HG03378 (cell line): Measurements from ENCODE around the gene TCEA3.

Experiments
- ATAC-seq: cut with Tn5 transposase; IDR thresholded peaks from one replicate; pipeline ENCODE4 v1.9.1; 2021; ENCODE audit warnings: mild to moderate bottlenecking, moderate library complexity; ENCODE audit not compliant: unreplicated experiment

The TCEA3 gene

DNA sequence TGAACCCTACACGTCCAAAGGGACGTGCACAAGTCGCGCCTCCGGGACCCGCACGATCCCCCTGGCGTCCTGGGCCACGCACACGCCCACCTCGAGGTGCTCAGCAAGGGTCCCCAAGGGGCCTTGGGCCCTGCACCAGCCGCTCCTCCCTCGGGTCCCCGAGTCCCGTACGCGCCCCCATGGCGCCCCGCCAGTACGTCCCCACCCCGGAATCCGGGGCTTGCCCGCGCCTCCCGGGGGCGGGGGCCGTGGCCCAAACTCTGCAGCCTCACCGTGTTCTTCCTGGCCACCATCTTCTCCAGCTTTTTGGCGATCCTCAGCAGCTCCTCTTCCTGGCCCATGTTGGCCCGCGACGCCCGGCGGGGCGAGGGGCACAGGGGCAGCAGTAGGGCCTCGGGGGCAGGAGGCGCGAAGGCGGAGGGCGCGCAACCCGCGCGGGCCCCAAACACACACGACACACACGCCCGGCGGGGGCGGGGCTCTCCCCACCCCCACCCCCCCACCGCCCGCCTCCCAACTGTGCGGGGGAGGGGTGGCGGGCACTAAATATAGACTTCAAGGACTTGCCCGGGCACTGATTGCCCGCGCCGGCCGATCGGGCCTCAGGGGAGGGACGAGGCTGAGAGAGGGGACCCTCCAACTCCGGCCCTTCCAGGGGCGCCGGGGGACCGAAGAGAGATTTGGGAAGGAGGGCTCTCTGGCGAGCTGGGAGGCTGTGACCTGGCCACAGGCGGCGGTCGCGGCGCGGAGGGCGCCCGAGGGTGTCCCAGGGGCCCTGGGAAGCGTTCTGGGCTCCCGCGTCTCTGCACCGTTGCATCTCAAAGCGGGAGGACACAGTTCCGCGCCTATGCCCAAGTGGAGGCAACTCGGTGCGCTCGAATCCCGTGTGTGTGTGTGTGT is at the start of gene TCEA3:
Gene TCEA3, minus strand, starts transcription at position 456 of the 900 bp plus-strand sequence. Its CDS starts 115 bp downstream, at position 341.
- ATAC-seq: no peak

DNA sequence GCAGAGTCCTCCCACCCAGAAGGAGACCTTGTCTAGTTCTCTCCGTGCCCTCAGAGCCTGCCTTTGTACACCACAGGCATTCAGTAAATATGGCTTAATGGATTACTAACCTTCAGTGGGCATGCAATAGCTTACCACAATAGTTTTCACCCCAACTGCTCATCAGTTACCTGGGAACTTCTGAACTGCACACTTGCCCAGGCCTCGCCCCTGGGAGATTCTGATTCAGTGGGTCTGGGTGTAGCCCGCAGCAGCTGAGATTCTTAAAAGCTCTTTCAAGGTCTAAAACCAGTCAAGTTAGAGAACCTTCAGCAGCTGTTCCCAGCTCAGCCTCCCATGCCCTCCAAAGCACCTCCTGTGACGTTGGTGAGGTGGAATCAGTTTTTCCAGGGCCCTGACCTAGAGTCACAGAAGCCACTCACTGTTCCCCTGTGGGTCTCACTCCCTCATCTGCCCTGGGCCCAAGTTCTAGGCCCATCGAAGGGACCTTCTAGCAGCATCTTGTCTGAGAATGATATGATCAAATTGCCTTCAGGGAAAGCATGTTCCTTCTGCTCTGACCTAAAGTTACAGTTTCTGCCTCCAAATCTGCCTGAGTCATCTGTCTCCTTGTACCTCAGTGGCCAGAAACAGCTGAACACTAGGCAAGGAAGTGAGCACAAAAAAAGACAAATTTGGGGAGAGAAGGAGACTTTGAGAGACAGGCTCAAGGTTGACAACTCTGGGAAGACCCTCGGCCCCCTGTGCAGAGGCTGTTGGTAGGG is 48.7 kb upstream of the TCEA3 start:
- no peak for ATAC-seq

DNA sequence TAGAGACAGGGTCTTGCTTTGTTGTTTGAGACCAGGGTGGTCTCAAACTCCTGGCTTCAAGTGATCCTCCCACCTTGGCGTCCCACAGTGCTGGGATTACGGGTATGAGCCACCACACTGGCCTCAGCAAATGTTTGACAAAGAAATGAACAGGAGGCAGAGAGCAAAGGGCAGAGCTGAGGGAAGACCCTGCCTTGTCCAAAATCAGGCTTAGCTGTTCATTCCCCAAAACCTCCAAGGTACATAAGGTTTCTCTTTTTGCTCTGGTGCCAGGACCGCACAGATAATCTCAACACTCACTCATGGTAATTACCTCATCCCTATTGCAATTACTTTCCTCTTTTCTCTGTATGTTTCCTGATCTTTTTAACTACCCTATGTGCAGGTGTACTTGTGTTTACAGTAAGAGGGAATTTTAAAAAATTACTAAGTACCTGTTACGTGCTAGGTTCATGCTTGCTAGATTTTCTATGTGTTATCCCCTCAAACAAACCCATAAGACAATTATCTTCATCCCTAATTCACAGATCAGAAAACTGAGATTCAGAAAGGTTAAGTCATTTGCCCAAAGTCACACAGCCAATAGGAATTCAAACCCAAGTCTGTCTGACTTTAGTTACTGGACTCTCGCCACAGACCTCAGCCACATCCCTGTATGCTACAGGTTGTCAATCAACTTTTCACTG is 47.9 kb upstream of the TCEA3 start:
- no peak for ATAC-seq

DNA sequence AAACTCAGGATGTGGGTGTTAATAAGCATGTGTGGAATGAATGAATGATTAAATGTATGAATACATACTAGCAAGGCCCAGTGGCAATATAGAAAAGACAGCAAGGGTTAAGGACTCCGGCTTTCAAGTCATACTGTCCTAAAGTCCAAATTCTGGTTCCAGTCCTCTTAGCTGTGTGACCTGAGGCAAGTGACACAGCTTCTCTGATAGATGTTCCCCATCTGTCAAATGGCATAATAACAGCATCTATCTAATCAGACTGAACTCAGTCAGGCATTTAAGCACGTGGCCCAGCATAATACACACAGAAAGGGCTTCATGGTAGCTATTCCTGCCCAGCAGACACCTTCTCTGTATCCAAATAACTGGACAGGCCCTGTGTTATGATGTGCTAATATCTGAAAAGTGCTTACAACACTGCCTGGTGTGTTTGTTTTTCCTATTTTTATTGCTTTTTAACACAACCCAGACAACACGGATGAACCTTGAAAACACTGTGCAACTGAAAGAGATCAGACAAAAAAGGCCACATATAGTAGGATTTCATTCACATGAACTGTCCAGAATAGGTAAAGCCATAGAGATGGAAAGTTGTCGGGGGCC is 47.0 kb upstream of the TCEA3 start:
- no peak for ATAC-seq

DNA sequence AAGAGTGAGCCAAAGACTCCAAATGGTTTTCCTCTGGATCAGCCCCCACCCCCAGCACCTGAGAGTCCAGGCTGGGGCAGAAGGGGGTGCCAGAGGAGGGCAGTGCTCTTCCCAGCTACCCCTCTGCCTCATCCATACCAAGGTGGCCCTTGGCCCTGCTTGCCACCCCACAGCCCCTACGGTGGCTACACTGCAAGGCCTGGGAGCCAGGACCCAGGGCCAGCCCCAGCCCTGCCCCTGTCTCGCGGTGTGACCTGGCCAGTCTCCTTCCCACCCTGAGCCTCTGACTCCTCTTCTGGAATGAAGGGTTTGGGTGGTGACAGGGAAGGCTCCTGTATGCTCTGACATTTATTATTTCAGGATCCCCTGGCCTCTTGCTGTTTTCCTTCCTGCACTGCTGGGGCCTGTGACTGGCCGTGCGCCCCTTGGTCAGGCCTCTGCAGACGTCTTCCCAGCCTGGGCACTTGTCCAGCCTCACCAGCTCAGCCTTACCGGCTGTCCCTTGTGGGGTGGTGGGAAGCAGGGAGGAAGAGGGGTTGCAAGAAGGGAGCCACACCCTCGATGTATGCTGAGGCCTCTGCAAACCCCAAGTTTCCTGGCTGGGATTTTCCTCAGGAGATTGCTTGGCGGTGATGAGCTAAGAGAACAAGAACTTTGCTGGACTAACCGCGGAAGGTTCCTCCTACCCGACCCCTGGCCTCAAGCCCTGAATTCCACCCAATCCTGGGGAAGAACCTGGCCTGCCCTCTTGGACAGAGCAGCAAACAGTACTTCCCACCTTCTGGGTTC is 45.9 kb upstream of the TCEA3 start:
- ATAC-seq: no peak

DNA sequence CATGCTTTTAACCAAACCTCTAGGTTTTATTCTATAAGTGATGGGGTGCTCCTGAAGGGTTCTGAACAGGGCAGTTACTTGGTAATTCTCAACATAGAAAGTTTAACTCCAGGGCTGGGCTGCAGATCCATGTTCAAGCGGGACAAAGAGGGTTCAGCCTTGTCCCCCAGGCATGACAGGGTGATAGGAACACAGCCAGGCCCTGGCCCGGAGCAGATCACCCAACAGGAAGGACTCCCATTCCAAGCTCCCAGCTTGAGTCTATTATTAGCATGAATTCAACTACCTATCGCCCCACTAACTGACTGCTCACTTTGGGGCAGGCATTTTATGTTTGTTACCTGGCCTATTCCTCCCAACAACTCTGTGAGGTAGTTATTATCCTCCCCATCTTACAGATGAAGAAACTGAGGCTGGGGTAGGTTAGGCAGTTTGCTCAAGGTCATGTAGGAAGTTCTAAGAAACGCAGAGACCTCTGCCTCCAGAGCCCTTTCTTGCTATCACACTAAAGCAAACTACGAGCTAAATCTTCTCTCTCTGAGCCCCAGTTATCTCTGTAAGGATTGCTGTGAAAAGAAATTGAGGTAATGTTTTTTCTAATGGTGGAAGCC is 44.9 kb upstream of the TCEA3 start:
- ATAC-seq: no peak

DNA sequence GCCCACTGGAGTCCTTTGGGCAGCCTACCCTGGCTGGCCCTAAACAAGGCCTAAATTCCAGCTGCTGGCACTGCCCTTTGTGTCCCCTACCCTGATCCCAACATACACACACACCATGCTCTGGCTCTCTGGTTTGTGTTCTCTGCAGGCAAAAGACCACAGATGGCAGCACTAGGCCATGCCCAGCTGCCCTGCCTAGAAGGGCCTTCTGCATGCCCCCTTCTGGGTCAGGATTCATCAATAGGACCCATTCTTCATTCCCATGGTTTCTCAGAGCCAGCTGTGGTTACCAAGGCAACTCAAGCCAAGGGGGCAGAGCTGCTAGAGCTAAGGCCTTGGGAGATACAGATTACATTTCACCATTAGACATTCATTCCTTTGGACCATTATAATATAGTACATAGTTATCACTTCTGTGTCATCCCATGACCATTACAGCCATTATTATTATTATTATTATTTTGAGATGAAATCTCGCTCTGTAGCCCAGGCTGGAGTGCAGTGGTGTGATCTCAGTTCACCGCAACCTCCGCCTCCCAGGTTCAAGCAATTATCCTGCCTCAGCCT is 42.0 kb upstream of the TCEA3 start:
- ATAC-seq: no peak

DNA sequence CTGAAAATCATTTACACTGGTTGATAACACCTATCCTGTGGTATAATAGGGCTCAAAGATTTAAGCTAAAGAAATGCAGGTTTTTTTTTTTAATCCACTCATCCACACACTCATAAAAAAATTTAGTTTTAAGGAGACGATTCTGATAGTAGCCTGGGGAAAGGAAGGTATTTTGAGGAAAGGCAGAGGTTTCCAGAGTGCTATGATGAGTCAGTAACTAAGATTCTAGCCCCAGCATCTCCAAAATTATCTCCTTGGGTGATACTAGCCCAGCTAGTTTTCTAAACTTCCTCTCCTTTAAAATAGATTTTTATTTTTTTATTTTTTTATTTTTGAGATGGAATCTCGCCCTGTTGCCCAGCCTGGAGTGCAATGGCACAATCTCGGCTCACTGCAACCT is 38.7 kb upstream of the TCEA3 start:
- no peak for ATAC-seq

DNA sequence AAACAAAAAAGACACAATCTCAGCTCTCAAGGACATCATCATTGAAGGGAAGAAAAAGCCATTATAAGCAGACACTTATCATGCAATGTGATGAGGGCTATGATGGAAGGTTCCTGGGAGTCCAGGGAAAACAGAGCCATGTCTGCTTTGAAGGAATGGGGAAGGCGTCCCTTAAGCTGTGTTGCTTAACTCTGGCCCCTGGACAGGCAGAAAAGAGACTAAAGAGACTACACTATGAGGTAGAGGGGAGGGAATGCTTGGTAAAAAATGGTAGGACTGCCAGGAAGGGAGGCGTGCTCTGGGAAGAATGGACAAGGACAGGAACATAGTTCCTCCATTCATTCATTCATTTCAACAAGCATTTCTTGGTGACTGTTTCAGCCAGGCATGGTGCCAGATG is 38.2 kb upstream of the TCEA3 start:
- ATAC-seq: no peak

DNA sequence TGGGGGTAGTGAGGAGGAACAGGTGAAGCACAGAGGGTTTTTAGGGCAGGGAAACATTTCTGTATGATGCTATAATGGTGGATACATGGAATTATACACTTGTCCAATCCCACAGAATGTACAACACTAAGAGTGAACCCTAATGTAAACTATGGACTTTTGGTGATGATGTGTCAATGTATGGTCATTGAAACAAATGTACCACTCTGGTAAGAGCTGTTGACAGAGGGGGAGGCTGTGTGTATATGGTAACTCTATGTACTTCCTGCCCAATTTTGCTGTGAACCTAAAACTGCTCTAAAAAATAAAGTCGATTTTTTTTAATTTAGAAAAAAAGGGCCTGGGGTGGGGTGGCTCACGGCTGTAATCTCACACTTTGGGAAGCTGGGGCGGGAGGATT is 36.5 kb upstream of the TCEA3 start:
- ATAC-seq: no peak

DNA sequence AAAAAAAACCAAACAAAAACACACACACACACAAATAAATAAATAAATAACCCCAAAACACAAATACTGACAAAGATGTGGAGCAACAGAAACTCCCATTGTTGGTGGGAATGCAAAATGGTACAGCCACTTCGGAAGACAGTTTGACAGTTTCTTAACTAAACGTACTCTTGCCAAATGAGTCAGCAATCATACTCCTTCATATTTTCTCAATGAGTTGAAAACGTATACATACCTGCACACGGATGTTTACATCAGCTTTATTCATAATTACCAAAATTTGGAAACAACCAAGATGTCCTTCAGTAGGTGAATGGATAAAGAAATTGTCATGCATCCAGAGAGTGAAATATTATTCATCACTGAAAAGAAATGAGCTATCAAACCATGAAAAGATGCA is 36.0 kb upstream of the TCEA3 start:
- ATAC-seq: no peak

DNA sequence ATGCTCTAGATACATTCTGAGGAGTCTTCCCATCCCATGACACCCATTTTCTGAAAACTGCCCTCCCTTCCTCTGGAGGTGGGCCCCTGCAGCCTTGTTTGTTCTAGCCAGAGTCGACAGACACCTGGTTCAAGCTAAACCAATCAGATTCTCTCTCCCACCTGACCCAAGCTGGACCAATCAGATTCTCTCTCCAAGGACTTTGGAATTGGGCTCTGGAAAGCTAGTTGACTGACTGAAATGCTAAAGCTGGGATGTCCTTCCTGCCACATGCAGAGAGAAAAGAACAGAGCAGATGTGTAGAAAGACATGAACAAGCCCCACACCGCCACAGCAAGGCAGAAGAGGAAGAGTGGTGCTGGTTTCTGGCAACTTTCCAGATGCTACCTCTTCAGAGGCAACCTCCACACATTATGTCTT is 34.8 kb upstream of the TCEA3 start:
- ATAC-seq: no peak

DNA sequence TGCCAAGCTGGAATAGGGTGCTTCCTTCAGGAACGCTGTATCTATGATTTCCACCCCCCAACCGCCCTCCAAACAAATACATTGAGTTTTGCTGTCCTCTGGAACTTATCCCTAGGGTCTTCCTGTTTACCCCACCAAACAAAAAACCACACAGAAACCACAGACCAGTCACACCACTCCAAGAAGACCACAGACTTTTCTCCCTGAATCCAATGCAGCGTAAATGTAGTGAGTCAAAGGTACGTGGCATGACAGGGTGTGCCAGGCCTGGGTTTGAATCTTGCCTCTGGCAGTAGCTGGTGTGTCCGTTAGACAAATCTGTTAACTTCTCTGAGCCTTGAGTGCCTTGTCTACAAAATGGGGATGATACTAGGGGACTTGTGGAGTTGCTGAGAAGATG is 31.7 kb upstream of the TCEA3 start:
- ATAC-seq: no peak

DNA sequence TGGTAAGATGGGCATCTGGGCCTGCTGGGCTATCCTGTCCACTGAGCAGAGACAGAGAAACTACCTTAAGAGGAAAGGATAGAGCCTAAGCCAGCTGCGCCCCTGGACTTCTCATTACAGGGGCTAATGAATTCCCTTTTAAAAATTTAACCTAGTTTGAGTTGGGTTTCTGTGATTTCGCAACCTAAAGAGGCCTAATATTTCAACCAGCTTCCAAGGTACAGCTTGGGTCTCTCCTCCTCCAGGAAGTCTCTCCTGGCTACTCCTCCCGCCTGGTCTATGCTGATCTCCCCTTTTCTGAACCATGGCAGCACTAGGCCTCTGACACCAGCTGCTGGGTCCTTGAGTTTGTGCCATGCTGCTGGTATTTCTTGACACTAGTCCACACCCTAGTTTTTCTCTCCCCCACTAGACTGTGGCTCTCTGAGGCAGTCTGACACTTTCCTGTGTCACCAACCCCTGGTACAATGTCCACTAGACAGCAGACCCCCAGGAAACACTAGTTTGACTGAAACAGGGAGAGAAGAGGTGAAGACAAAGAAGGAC is 29.0 kb upstream of the TCEA3 start:
- no peak for ATAC-seq

DNA sequence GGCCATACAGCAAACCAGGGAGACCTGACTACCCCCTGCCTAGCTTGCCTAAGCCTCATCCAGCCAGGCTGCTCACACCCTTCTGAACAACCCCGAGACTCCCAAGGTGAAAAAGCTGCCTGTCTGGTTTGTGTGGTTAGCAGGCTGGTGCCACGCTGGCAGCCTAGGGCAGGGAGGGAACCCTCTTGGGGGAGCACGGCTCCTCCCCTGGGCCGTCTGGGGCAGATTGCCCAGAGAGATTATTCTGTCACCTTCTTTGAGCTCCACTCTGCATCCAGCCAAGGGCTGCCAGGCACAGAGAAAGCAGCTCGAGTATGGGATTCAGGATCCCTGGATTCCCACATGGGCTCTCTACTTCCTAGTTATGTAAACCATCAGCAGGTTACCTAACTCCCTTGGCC is 27.5 kb upstream of the TCEA3 start:
- no peak for ATAC-seq

DNA sequence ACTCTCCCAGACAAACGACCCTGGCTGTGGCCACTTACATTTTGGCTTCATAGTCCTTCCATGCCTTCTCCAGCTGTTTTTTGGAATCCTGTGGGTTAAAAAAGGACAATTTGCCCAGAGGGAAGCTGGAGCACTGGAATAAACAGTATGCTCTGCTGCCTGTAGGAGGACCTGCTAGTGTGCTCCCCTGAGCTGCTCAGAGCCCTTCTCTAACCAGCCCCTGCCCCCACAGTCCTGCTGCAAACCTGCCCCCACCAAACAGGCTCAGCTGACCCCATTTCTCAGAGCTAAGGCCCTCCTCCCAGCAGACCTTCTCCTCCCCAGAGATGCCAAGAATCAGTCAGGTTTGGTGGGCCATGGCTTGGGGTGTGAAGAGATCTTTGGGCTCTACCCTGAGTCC is 26.9 kb upstream of the TCEA3 start:
- no peak for ATAC-seq

DNA sequence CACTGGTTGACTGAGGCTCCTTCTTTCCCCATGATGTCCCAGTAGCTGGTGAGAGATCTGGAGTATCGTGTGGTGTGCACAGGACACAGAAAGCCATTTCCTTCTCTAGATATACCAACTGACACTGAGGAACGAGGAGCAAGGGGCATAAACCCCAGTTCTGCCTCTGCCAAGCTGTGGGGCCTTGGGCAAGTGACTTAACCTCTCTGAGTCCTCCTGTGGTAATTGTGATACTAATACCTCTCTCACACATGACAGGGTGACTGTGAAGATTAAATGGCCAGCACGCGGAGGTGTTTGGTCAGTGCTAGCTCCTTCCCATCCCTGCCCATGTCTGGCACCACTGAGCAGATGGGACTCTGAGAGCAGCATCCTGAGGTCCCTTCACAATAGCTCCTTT is 26.3 kb upstream of the TCEA3 start:
- no peak for ATAC-seq

DNA sequence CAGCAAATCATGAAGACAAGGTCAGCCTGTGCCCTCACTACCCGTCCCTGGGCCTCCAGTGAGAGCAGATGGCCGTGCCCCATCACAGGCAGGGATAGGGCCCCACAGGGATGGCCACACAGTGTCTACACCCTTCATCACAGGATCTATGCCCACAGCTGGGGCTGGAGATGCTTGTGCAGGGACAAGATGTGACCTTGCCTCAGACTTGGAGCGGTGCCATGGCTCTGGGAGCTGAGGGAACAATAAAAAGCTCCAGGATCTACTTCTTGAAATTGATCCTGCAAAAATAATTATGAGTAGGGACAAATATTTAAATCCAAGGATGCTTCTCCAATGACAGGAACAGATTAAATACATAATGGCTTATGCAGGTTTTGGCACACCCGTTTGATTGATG is 25.4 kb upstream of the TCEA3 start:
- ATAC-seq: no peak

DNA sequence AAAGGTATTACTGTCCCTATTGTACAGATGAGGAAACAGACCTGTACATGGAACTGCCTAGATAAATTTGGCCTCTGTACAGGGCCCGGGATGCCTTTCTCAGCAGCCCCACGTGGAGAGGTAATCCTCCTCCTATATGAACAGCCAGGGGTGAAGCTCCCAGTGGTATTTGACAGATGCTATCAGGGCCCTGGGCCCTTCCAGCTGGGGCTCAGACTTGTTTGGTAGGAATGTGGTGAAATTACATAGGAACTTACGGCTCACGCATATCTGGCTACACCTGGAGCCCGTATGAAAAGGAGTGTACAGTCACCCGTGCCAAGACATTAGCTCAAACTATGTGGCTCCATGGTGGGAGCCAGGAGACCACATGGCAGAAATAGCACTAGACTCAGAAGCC is 24.8 kb upstream of the TCEA3 start:
- ATAC-seq: no peak
